B cell (primary cell): ENCODE results near the gene ARHGAP26. TPM values are rescaled to one million over a fixed set of nuclear protein-coding genes. Genes with fewer than 3 reads are reported as not detected.

Experiments
- ATAC-seq: fragments of 200-7000 bp; cut with Tn5 transposase; one replicate; pipeline ENCODE4 v1.10.0; 2021; ENCODE audit warnings: low read depth, mild to moderate bottlenecking, moderate number of reproducible peaks, moderate library complexity
- CTCF ChIA-PET: fragments of 350-600 bp; sonication (Branson Sonifier 250); formaldehyde crosslinking; loops from one replicate; lab custom pipeline; 2021; ENCODE audit warnings: antibody characterized with exemption, inconsistent platforms; lab: Charles Lee
- POLR2A ChIA-PET: fragments of 350-600 bp; sonication (Branson Sonifier 250); formaldehyde crosslinking; loops from one replicate; lab custom pipeline; 2021; ENCODE audit warnings: antibody characterized with exemption; lab: Charles Lee
- DNase-seq: peaks from one replicate; pipeline ENCODE4 v3.0.0; 2013
- H2AFZ ChIP-seq: 2 replicates; pipeline ENCODE4 v1.6.1; 2012; ENCODE audit warnings: mild to moderate bottlenecking, low read depth, low read length; ENCODE audit not compliant: insufficient read depth, poor library complexity, severe bottlenecking
- H3K27ac ChIP-seq, 2 donors: 1 replicate in 1 of 2; 2 replicates in 1 of 2; pipeline ENCODE4 v1.5.1; 2012 to 2013; ENCODE audit warnings: low read length in 2 of 2, mild to moderate bottlenecking in 2 of 2, moderate library complexity in 1 of 2
- H3K27me3 ChIP-seq, 4 experiments: fragments of 200-600 bp in 1 of 4; sonication (generic) in 1 of 4; replicated peaks in 1 of 4; 1 replicate in 2 of 4; 2 replicates in 2 of 4; pipeline versions ENCODE4 v1.6.1 to v1.7.0; 2013 to 2016; ENCODE audit warnings: low read length in 3 of 4, mild to moderate bottlenecking in 2 of 4, mixed read lengths in 1 of 4, moderate library complexity in 1 of 4; ENCODE audit not compliant: insufficient read depth in 4 of 4, control insufficient read depth in 3 of 4; ENCODE audit errors: control extremely low read depth in 1 of 4
- H3K36me3 ChIP-seq, 2 experiments: replicated peaks in 1 of 2; 1 replicate in 1 of 2; 2 replicates in 1 of 2; pipeline versions ENCODE4 v1.6.1 to v1.7.1; 2013; ENCODE audit warnings: low read length in 1 of 2; ENCODE audit not compliant: insufficient read depth in 2 of 2, control insufficient read depth in 1 of 2; ENCODE audit errors: control extremely low read depth in 1 of 2, extremely low read depth in 1 of 2
- H3K4me1 ChIP-seq, 2 donors: fragments of 200-600 bp in 1 of 2; sonication (generic) in 1 of 2; 1 replicate in 1 of 2; 2 replicates in 1 of 2; pipeline versions ENCODE4 v1.5.1 to v1.6.1; 2013 to 2017; ENCODE audit warnings: low read length in 2 of 2; ENCODE audit not compliant: control insufficient read depth in 2 of 2, insufficient read depth in 2 of 2
- H3K4me2 ChIP-seq: replicated peaks from 2 replicates; pipeline ENCODE3; 2012; ENCODE audit warnings: mild to moderate bottlenecking, low read depth, low read length; ENCODE audit not compliant: poor library complexity, severe bottlenecking
- H3K4me3 ChIP-seq, 5 experiments: fragments of 200-600 bp in 1 of 5; sonication (generic) in 1 of 5; 1 replicate in 3 of 5; 2 replicates in 2 of 5; pipeline versions ENCODE4 v1.5.1 to v1.7.0; 2011 to 2016; ENCODE audit warnings: low read length in 4 of 5, mild to moderate bottlenecking in 4 of 5, low read depth in 2 of 5, control low read depth in 1 of 5, moderate library complexity in 1 of 5; ENCODE audit not compliant: insufficient read depth in 1 of 5; ENCODE audit errors: control extremely low read depth in 1 of 5, extremely low read depth in 1 of 5
- H3K79me2 ChIP-seq: fragments of 200-600 bp; sonication (generic); one replicate; pipeline ENCODE4 v1.6.0; 2016; ENCODE audit warnings: low read length; ENCODE audit not compliant: control insufficient read depth, insufficient read depth
- H3K9ac ChIP-seq: fragments of 200-600 bp; sonication (generic); 2 replicates; pipeline ENCODE4 v1.6.1; 2017; ENCODE audit warnings: mild to moderate bottlenecking, low read length, moderate library complexity
- H3K9me3 ChIP-seq, 3 donors: one replicate each; pipeline versions ENCODE4 v1.6.1 to v1.7.1; 2013; ENCODE audit warnings: low read length in 2 of 3; ENCODE audit not compliant: control insufficient read depth in 2 of 3, insufficient read depth in 1 of 3; ENCODE audit errors: control extremely low read depth in 1 of 3
- H4K20me1 ChIP-seq: 2 replicates; pipeline ENCODE4 v1.6.0; 2012; ENCODE audit warnings: mild to moderate bottlenecking, low read length; ENCODE audit not compliant: insufficient read depth, control insufficient read depth, poor library complexity, severe bottlenecking
- H3K27ac Mint-ChIP-seq: one replicate; pipeline ENCODE4 v1.8.0; 2021; ENCODE audit warnings: mixed read lengths
- H3K27me3 Mint-ChIP-seq: one replicate; pipeline ENCODE4 v1.8.0; 2021; ENCODE audit warnings: mixed read lengths
- H3K4me1 Mint-ChIP-seq: one replicate; pipeline ENCODE4 v1.8.0; 2021; ENCODE audit warnings: mixed read lengths
- H3K4me3 Mint-ChIP-seq: one replicate; pipeline ENCODE4 v1.8.0; 2021; ENCODE audit warnings: mixed read lengths
- H3K9me3 Mint-ChIP-seq: one replicate; pipeline ENCODE4 v1.8.0; 2022; ENCODE audit warnings: mixed read lengths; ENCODE audit not compliant: insufficient read depth
- CTCF ChIP-seq: fragments of 200-600 bp; IDR thresholded peaks from one replicate; pipeline ENCODE4 v1.8.0; 2022; ENCODE audit warnings: antibody characterized with exemption, mild to moderate bottlenecking
- EZH2 ChIP-seq: IDR thresholded peaks from 2 replicates; pipeline ENCODE4 v1.6.1; 2012; ENCODE audit warnings: borderline replicate concordance, low read depth, mild to moderate bottlenecking, moderate library complexity, low read length; ENCODE audit not compliant: insufficient read depth, poor library complexity, severe bottlenecking
- WGBS: methylation state at CpG from one replicate; pipeline ENCODE4 v1.1.5; 2013; ENCODE audit warnings: missing lambda C conversion rate; ENCODE audit not compliant: insufficient coverage; 5-methylcytosine and 5-hydroxymethylcytosine counted together
- intact Hi-C: fragments of 100-400 bp; cut with micrococcal nuclease; formaldehyde crosslinking; loops from one replicate; pipeline ENCODE4 v1.10.0; 2022
- polyA plus RNA-seq: library from polyadenylated mRNA; depleted of rRNA; stranded (reverse); fragments of >200 nt; gene quantifications from 2 replicates; pipeline ENCODE4 v1.2.3, GENCODE V29; 2012
- total RNA-seq, 2 donors: library from RNA; stranded (reverse); fragments of 120-200 nt in 1 of 2; gene quantifications; 1 replicate in 1 of 2; 2 replicates in 1 of 2; pipeline versions ENCODE4 v1.2.3 to v1.2.4, GENCODE V29; 2013 to 2022

Gene ARHGAP26
- total and polyA plus RNA-seq, 2 donors (not counting 1 experiment from before 2014, with no cell fraction given) = 1.8 to 22.5 TPM

GRCh38 chr5:142911170-142911569 lies 141.0 kb downstream of the ARHGAP26 start:
- CTCF ChIA-PET = interaction anchor here (1.1 to 1.8 kb wide), 4 partner anchors 9 to 903 kb away, joined by 3 to 5 read pairs (median 4); no protein-coding TSS in a partner anchor
- Mint-ChIP-seq H3K27me3 (no peaks in the 10 kb centered on the region), H3K27ac (no peak overlapping the region), H3K4me1 (peaks cover 5% of the 10 kb centered on the region), H3K9me3 (no peaks in the 10 kb centered on the region), H3K4me3 (no peak overlapping the region)
- H3K27ac ChIP-seq = no peak overlapping the region
- H3K4me3 ChIP-seq = no peak overlapping the region
- H3K36me3 ChIP-seq = peaks cover 4 to 10% of the 10 kb centered on the region in 2 experiments
- POLR2A ChIA-PET = no interaction called here
- DNase-seq (no peak), ATAC-seq (no peak)
- peaks cover 0 to 5% of the 10 kb centered on the region in 2 donors for H3K4me1 ChIP-seq
- H2AFZ ChIP-seq = no peak overlapping the region
- no peaks in the 10 kb centered on the region for H3K27me3 ChIP-seq
- no peaks in the 10 kb centered on the region for H3K9me3 ChIP-seq
- intact Hi-C loops = no loop called here
- no peak overlapping the region for H3K9ac ChIP-seq
- WGBS = 92% methylated on average over 2 of the region's 3 CpGs
- TF ChIP-seq CTCF (no peak), EZH2 (no peak)
- no peaks in the 10 kb centered on the region for H3K79me2 ChIP-seq
- no peaks in the 10 kb centered on the region for H4K20me1 ChIP-seq
- no peak overlapping the region for H3K4me2 ChIP-seq

GRCh38 chr5:142911775-142912174 lies 141.6 kb downstream of the ARHGAP26 start:
- Mint-ChIP-seq H3K4me1 (peaks cover 7% of the 10 kb centered on the region), H3K4me3 (no peak overlapping the region), H3K27me3 (no peaks in the 10 kb centered on the region), H3K9me3 (no peaks in the 10 kb centered on the region), H3K27ac (no peak overlapping the region)
- ChIA-PET CTCF (interaction anchor here (1.1 to 3.2 kb wide), 3 partner anchors 10 to 903 kb away, joined by 3 to 10 read pairs (median 4); no protein-coding TSS in a partner anchor), POLR2A (no interaction called here)
- no peak overlapping the region for H2AFZ ChIP-seq
- no peak overlapping the region for H3K4me2 ChIP-seq
- no peaks in the 10 kb centered on the region for H3K79me2 ChIP-seq
- no peak overlapping the region for H3K4me3 ChIP-seq
- no peak overlapping the region for H3K9ac ChIP-seq
- H3K9me3 ChIP-seq = no peaks in the 10 kb centered on the region
- TF ChIP-seq EZH2 = no peak
- TF ChIP-seq CTCF = no peak
- DNase-seq = no peak
- no peak overlapping the region for H3K27ac ChIP-seq
- peaks cover 0 to 6% of the 10 kb centered on the region in 2 donors for H3K4me1 ChIP-seq
- H3K36me3 ChIP-seq = peaks cover 4 to 10% of the 10 kb centered on the region in 2 experiments
- no peak for ATAC-seq
- intact Hi-C loops = no loop called here
- H3K27me3 ChIP-seq = no peaks in the 10 kb centered on the region
- no peaks in the 10 kb centered on the region for H4K20me1 ChIP-seq
